Measurements from ENCODE around the gene MEGF8.

The MEGF8 gene

DNA sequence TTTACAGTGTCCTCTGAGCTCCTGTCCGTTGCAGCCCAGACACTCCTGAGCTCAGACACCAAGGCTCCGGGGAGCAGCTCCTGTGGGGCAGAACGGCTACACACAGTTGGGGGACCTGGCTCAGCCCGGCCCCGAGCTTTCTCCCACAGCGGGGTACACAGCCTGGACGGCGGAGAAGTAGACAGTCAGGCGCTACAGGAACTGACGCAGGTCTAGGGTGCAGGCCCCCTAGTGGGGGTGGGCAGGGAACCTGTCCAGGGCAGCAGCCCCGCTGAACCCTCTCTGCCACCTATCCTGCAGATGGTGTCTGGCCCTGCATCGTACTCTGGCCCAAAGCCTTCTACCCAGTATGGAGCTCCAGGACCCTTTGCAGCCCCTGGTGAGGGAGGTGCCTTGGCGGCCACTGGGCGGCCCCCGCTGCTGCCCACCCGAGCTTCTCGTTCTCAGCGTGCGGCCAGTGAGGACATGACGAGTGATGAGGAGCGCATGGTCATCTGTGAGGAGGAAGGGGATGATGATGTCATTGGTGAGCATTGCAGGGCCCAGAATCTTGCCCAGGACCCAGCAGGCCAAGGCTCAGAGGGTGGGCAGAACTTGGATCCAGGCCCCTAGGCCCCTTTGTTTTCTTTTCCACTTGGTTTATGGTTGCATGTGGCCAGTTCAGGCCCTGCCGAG lies 36.4 kb upstream of the MEGF8 start:
- peaks cover 68% of the 10 kb centered on the region for H3K36me3 ChIP-seq (replicated peaks)
- no peak overlapping the region for H3K27ac ChIP-seq
- TF ChIP-seq, protein P1, sequence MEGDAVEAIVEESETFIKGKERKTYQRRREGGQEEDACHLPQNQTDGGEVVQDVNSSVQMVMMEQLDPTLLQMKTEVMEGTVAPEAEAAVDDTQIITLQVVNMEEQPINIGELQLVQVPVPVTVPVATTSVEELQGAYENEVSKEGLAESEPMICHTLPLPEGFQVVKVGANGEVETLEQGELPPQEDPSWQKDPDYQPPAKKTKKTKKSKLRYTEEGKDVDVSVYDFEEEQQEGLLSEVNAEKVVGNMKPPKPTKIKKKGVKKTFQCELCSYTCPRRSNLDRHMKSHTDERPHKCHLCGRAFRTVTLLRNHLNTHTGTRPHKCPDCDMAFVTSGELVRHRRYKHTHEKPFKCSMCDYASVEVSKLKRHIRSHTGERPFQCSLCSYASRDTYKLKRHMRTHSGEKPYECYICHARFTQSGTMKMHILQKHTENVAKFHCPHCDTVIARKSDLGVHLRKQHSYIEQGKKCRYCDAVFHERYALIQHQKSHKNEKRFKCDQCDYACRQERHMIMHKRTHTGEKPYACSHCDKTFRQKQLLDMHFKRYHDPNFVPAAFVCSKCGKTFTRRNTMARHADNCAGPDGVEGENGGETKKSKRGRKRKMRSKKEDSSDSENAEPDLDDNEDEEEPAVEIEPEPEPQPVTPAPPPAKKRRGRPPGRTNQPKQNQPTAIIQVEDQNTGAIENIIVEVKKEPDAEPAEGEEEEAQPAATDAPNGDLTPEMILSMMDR (IDR thresholded peaks at IDR 0.05; ENCODE audit: low read depth, low read length, missing control alignments) = peak; percentile 7
- DNase-seq = no peak
- in situ Hi-C loops (cut with HindIII; ENCODE audit: low pct_ligation_motif_present, low sequenced_read_pairs) = no loop called here
- no peak overlapping the region for H3K4me3 ChIP-seq (ENCODE audit: low read depth, low read length)
- H3K27me3 ChIP-seq (replicated peaks) = no peaks in the 10 kb centered on the region

DNA sequence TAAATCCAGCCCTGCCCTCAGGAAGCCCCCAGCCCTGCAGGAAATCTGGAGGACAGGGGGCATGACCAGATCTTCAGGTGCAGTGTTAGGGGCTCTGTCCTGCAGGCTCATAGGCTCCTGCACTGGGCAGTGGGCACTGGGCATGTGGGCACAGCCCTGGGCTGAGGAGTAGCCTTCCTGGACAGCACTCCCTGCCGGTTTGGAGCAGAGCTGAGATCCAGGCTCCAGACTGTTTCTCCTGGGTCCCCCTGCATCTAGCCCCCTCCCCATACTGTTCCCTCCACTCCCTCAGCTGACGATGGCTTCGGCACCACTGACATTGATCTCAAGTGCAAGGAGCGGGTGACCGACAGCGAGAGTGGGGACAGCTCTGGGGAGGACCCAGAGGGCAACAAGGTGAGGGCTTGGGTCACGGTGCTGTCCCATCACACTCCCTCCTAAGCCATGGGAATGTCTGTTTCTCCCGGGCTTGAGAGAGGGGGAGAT lies 35.8 kb upstream of the MEGF8 start:
- in situ Hi-C loops (cut with HindIII; ENCODE audit: low pct_ligation_motif_present, low sequenced_read_pairs) = no loop called here
- no peak overlapping the region for H3K27ac ChIP-seq

DNA sequence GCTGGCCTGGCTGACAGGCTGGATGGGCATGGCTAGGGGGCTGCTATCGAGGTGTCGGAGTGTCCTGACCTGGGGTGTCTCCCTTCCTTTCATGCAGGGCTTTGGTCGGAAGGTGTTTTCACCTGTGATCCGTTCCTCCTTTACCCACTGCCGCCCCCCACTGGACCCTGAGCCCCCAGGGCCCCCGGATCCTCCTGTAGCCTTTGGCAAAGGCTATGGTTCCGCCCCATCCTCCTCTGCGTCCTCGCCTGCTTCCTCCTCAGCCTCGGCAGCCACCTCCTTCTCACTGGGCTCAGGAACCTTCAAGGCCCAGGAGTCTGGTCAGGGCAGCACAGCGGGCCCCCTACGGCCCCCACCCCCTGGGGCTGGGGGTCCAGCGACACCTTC lies 35.3 kb upstream of the MEGF8 start:
- DNase-seq = no peak
- TF ChIP-seq, protein P1 (IDR thresholded peaks at IDR 0.05; ENCODE audit: low read depth, low read length, missing control alignments) = no peak
- Histone ChIP-seq H3K4me3 (ENCODE audit: low read depth, low read length) (no peak overlapping the region), H3K27ac (no peak overlapping the region), H3K27me3 (replicated peaks) (no peaks in the 10 kb centered on the region), H3K36me3 (replicated peaks) (peaks cover 76% of the 10 kb centered on the region)
- in situ Hi-C loops (cut with HindIII; ENCODE audit: low pct_ligation_motif_present, low sequenced_read_pairs) = no loop called here

More for the DNA sequence above, 35.8 kb upstream of the MEGF8 start:
- DNase-seq = no peak
- Histone ChIP-seq H3K36me3 (replicated peaks) (peaks cover 74% of the 10 kb centered on the region), H3K27me3 (replicated peaks) (no peaks in the 10 kb centered on the region), H3K4me3 (ENCODE audit: low read depth, low read length) (no peak overlapping the region)
- TF ChIP-seq, protein P1 (IDR thresholded peaks at IDR 0.05; ENCODE audit: low read depth, low read length, missing control alignments) = no peak

DNA sequence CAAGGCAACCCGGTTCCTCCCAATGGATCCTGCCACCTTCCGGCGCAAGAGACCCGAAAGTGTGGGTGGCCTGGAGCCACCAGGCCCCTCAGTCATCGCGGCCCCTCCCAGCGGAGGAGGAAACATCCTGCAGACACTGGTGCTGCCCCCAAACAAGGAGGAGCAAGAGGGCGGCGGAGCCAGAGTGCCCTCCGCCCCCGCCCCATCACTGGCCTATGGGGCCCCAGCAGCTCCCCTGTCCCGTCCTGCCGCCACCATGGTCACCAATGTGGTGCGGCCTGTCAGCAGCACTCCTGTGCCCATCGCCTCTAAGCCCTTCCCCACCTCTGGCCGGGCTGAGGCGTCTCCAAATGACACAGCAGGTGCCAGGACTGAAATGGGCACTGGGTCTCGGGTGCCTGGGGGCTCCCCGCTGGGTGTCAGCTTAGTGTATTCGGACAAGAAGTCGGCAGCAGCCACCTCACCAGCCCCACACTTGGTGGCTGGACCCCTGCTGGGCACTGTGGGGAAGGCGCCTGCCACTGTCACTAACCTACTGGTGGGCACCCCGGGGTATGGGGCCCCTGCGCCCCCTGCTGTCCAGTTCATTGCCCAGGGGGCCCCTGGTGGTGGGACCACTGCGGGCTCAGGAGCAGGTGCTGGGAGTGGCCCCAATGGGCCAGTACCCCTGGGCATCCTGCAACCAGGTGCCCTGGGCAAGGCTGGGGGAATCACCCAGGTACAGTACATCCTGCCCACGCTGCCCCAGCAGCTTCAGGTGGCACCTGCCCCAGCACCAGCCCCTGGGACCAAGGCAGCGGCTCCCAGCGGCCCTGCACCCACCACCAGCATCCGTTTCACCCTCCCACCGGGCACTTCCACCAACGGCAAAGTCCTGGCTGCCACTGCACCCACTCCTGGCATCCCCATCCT lies 34.7 kb upstream of the MEGF8 start:
- TF ChIP-seq, protein P1 (IDR thresholded peaks at IDR 0.05; ENCODE audit: low read depth, low read length, missing control alignments) = peak; percentile 75
- H3K27me3 ChIP-seq (replicated peaks) = no peaks in the 10 kb centered on the region
- no peak overlapping the region for H3K4me3 ChIP-seq (ENCODE audit: low read depth, low read length)
- DNase-seq = no peak
- H3K27ac ChIP-seq = no peak overlapping the region
- in situ Hi-C loops (cut with HindIII; ENCODE audit: low pct_ligation_motif_present, low sequenced_read_pairs) = no loop called here
- peaks cover 76% of the 10 kb centered on the region for H3K36me3 ChIP-seq (replicated peaks)

DNA sequence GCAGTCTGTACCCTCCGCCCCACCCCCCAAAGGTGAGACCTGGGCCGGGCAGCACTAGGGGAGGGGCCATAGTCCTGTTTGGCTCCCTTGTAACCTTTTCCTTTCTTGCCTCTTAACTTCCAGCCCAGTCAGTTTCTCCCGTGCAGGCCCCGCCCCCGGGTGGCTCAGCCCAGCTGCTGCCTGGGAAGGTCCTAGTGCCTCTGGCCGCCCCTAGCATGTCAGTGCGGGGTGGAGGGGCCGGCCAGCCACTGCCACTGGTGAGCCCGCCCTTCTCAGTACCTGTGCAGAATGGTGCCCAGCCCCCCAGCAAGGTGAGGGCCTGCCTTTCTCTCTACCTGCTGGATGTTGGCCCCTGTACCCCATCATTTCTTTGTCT lies 34.0 kb upstream of the MEGF8 start:
- in situ Hi-C loops (cut with HindIII; ENCODE audit: low pct_ligation_motif_present, low sequenced_read_pairs) = no loop called here
- Histone ChIP-seq H3K27ac (no peak overlapping the region), H3K27me3 (replicated peaks) (no peaks in the 10 kb centered on the region), H3K4me3 (ENCODE audit: low read depth, low read length) (no peak overlapping the region), H3K36me3 (replicated peaks) (peaks cover 76% of the 10 kb centered on the region)
- TF ChIP-seq, protein P1 (IDR thresholded peaks at IDR 0.05; ENCODE audit: low read depth, low read length, missing control alignments) = no peak
- no peak for DNase-seq

Measured in brain microvascular endothelial cell (primary cell).